Left forelimb (tissue), 1 donor: Measurements from ENCODE around the gene NUP188.
A peak's percentile ranks its signal among the peaks of the same experiment; 100 is the strongest.

ENCODE experiments used
- DNase-seq: peaks from one replicate; pipeline ENCODE4 v3.0.0-alpha.2; 2018; ENCODE audit warnings: low spot score

Gene NUP188

GRCh38 chr9:129007766-129008468 lies 60.4 kb downstream of the NUP188 start:
- DNase-seq = no peak

GRCh38 chr9:129008469-129008965 lies 61.0 kb downstream of the NUP188 start:
- DNase-seq = no peak

GRCh38 chr9:129008986-129009583 lies 61.6 kb downstream of the NUP188 start:
- DNase-seq = no peak

- no peak for DNase-seq
Observed at GRCh38 chr9:129009584-129010141, 62.2 kb downstream of the NUP188 start.

GRCh38 chr9:129010267-129010975 lies 62.9 kb downstream of the NUP188 start:
- DNase-seq = no peak

- no peak for DNase-seq
Observed at GRCh38 chr9:129011170-129011569, 63.7 kb downstream of the NUP188 start.

GRCh38 chr9:129011761-129012181 lies 64.3 kb downstream of the NUP188 start:
- no peak for DNase-seq

- DNase-seq = no peak
Observed at GRCh38 chr9:129012343-129012742, 64.8 kb downstream of the NUP188 start.

- no peak for DNase-seq
Observed at GRCh38 chr9:129012893-129013448, 65.5 kb downstream of the NUP188 start.

GRCh38 chr9:129013674-129014073 lies 66.2 kb downstream of the NUP188 start:
- no peak for DNase-seq

GRCh38 chr9:129014124-129014523 lies 66.6 kb downstream of the NUP188 start:
- DNase-seq = no peak

GRCh38 chr9:129014608-129015007 lies 67.1 kb downstream of the NUP188 start:
- DNase-seq = no peak

GRCh38 chr9:129021091-129021490 lies 73.6 kb downstream of the NUP188 start:
- DNase-seq = no peak

- no peak for DNase-seq
Observed at GRCh38 chr9:129022037-129022436, 74.5 kb downstream of the NUP188 start.

- peak; percentile 84 for DNase-seq
Observed at GRCh38 chr9:129023036-129023907, 75.8 kb downstream of the NUP188 start.

- no peak for DNase-seq
Observed at GRCh38 chr9:129023908-129024233, 76.4 kb downstream of the NUP188 start.

GRCh38 chr9:129026442-129027223 lies 79.1 kb downstream of the NUP188 start:
- DNase-seq = no peak

GRCh38 chr9:129027224-129027684 lies 79.8 kb downstream of the NUP188 start:
- no peak for DNase-seq

- DNase-seq = no peak
Observed at GRCh38 chr9:129027685-129028191, 80.2 kb downstream of the NUP188 start.
